OCI-LY1 (cell line): ENCODE measurements around the gene FBXW5.

Experiments used
- EZH2 ChIP-seq: fragments of 200-600 bp; sonication (generic), shearing (Covaris generic); IDR thresholded peaks from 2 replicates; pipeline ENCODE4 v1.8.0; 2017; ENCODE audit warnings: borderline replicate concordance, mixed run types, mild to moderate bottlenecking, antibody characterized with exemption, low read length, moderate library complexity, mixed read lengths
- TF ChIP-seq, protein P1 (sequence below): fragments of 200-600 bp; sonication (generic), shearing (Covaris generic); IDR thresholded peaks from 2 replicates; pipeline ENCODE4 v1.5.1; 2017; ENCODE audit warnings: mild to moderate bottlenecking, antibody characterized with exemption, low read length, moderate library complexity, mixed read lengths

DNA sequence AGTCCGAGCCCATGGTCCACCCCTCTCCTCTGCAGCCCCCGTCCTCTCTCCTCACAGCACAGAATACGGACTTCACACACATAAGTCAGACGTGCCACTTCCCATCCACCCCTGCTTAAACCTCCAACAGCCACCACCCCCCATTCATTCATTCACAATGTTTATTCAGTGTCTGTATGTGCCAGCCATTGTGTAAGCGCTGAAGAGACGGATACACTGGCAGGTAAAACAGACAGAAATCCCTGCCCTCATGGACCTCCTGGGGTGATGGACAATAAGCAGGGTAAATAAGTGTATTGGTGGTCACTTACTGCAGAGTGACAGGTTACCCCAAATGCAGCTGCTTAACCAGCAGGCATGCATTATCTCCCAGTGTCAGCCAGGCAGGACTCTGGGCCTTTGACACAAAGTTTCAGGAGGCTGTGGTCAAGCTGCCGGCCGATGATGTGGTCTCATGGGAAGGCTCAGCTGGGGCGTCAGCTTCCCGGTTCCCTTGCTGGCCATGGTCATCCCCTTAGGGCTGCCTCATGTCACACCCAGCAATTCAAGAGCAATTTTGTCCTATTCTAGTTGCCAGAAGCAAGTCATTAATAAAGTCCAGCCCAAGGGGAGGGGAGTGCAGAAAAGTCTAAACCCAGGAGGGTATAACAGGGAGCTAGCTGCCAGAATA lies 45.8 kb upstream of the FBXW5 start:
- TF ChIP-seq, protein P1, sequence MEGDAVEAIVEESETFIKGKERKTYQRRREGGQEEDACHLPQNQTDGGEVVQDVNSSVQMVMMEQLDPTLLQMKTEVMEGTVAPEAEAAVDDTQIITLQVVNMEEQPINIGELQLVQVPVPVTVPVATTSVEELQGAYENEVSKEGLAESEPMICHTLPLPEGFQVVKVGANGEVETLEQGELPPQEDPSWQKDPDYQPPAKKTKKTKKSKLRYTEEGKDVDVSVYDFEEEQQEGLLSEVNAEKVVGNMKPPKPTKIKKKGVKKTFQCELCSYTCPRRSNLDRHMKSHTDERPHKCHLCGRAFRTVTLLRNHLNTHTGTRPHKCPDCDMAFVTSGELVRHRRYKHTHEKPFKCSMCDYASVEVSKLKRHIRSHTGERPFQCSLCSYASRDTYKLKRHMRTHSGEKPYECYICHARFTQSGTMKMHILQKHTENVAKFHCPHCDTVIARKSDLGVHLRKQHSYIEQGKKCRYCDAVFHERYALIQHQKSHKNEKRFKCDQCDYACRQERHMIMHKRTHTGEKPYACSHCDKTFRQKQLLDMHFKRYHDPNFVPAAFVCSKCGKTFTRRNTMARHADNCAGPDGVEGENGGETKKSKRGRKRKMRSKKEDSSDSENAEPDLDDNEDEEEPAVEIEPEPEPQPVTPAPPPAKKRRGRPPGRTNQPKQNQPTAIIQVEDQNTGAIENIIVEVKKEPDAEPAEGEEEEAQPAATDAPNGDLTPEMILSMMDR = no peak
- no peak for TF ChIP-seq EZH2
